Measurements from ENCODE around the gene MAPT. TPM values are rescaled to one million over a fixed set of nuclear protein-coding genes. Genes with fewer than 3 reads are reported as not detected.
"Not testable (repeated sequence)": the region's sequence is repeated elsewhere in the genome, so short reads cannot be mapped to it uniquely, and the experiment has no call there.

The MAPT gene
- total and polyA plus RNA-seq, 9 donors, result 3.8 to 8.8 (median 5.8) TPM

- Histone ChIP-seq H3K27me3 (ENCODE audit: control insufficient read depth, insufficient read depth, low read length) (no peaks in the 10 kb centered on the region), H3K9me3 (replicated peaks; ENCODE audit: control insufficient read depth, low read depth, low read length) (no peaks in the 10 kb centered on the region), H3K4me3 (ENCODE audit: low read length) (no peak overlapping the region), H3K36me3 (ENCODE audit: control insufficient read depth, insufficient read depth, low read length) (no peaks in the 10 kb centered on the region), H3K4me1 (ENCODE audit: control insufficient read depth, insufficient read depth, low read length) (no peaks in the 10 kb centered on the region), H3K27ac (ENCODE audit: low read length) (no peak overlapping the region)
- peak; percentile 70 for DNase-seq
- WGBS (ENCODE audit: insufficient coverage), result 26% methylated on average over 10 of the region's 10 CpGs
Measured at GRCh38 chr17:45857977-45858708, 36.2 kb upstream of the MAPT start.

GRCh38 chr17:45861165-45861564 lies 33.2 kb upstream of the MAPT start:
- H3K27ac ChIP-seq (ENCODE audit: low read length), result no peak overlapping the region
- H3K4me1 ChIP-seq (ENCODE audit: control insufficient read depth, insufficient read depth, low read length), result no peaks in the 10 kb centered on the region
- peaks cover 12% of the 10 kb centered on the region for H3K27me3 ChIP-seq (ENCODE audit: control insufficient read depth, insufficient read depth, low read length)
- DNase-seq, result no peak
- no peak overlapping the region for H3K4me3 ChIP-seq (ENCODE audit: low read length)
- H3K36me3 ChIP-seq (ENCODE audit: control insufficient read depth, insufficient read depth, low read length), result no peaks in the 10 kb centered on the region
- no peaks in the 10 kb centered on the region for H3K9me3 ChIP-seq (replicated peaks; ENCODE audit: control insufficient read depth, low read depth, low read length)
- WGBS (ENCODE audit: insufficient coverage), result 80% methylated on average over 5 of the region's 7 CpGs

GRCh38 chr17:45862127-45862526 lies 32.2 kb upstream of the MAPT start:
- H3K4me3 ChIP-seq (ENCODE audit: low read length); H3K27ac ChIP-seq (ENCODE audit: low read length); H3K36me3 ChIP-seq (ENCODE audit: control insufficient read depth, insufficient read depth, low read length); H3K4me1 ChIP-seq (ENCODE audit: control insufficient read depth, insufficient read depth, low read length); H3K9me3 ChIP-seq (replicated peaks; ENCODE audit: control insufficient read depth, low read depth, low read length); DNase-seq: not testable (repeated sequence)
- H3K27me3 ChIP-seq (ENCODE audit: control insufficient read depth, insufficient read depth, low read length), result peaks cover 12% of the 10 kb centered on the region
- 93% methylated on average over 3 of the region's 9 CpGs for WGBS (ENCODE audit: insufficient coverage)

- Histone ChIP-seq H3K27ac (ENCODE audit: low read length) (no peak overlapping the region), H3K27me3 (ENCODE audit: control insufficient read depth, insufficient read depth, low read length) (peaks cover 12% of the 10 kb centered on the region), H3K4me3 (ENCODE audit: low read length) (no peak overlapping the region), H3K9me3 (replicated peaks; ENCODE audit: control insufficient read depth, low read depth, low read length) (no peaks in the 10 kb centered on the region), H3K36me3 (ENCODE audit: control insufficient read depth, insufficient read depth, low read length) (no peaks in the 10 kb centered on the region), H3K4me1 (ENCODE audit: control insufficient read depth, insufficient read depth, low read length) (no peaks in the 10 kb centered on the region)
- DNase-seq, result no peak
- 50% methylated on average over 3 of the region's 6 CpGs for WGBS (ENCODE audit: insufficient coverage)
Measured at GRCh38 chr17:45863857-45864654, 30.3 kb upstream of the MAPT start.

- H3K27ac ChIP-seq (ENCODE audit: low read length), result no peak overlapping the region
- no peaks in the 10 kb centered on the region for H3K36me3 ChIP-seq (ENCODE audit: control insufficient read depth, insufficient read depth, low read length)
- no peak for DNase-seq
- H3K9me3 ChIP-seq (replicated peaks; ENCODE audit: control insufficient read depth, low read depth, low read length), result no peaks in the 10 kb centered on the region
- no peak overlapping the region for H3K4me3 ChIP-seq (ENCODE audit: low read length)
- peaks cover 12% of the 10 kb centered on the region for H3K27me3 ChIP-seq (ENCODE audit: control insufficient read depth, insufficient read depth, low read length)
- no peaks in the 10 kb centered on the region for H3K4me1 ChIP-seq (ENCODE audit: control insufficient read depth, insufficient read depth, low read length)
- 80% methylated on average over 1 of the region's 6 CpGs for WGBS (ENCODE audit: insufficient coverage)
Measured at GRCh38 chr17:45867171-45867570, 27.2 kb upstream of the MAPT start.

- H3K27me3 ChIP-seq (ENCODE audit: control insufficient read depth, insufficient read depth, low read length), result peaks cover 14% of the 10 kb centered on the region
- no peaks in the 10 kb centered on the region for H3K4me1 ChIP-seq (ENCODE audit: control insufficient read depth, insufficient read depth, low read length)
- H3K36me3 ChIP-seq (ENCODE audit: control insufficient read depth, insufficient read depth, low read length), result no peaks in the 10 kb centered on the region
- H3K9me3 ChIP-seq (replicated peaks; ENCODE audit: control insufficient read depth, low read depth, low read length), result no peaks in the 10 kb centered on the region
- no peak overlapping the region for H3K4me3 ChIP-seq (ENCODE audit: low read length)
- WGBS (ENCODE audit: insufficient coverage), result 63% methylated on average over 6 of the region's 8 CpGs
- H3K27ac ChIP-seq (ENCODE audit: low read length), result no peak overlapping the region
- DNase-seq, result no peak
Measured at GRCh38 chr17:45867702-45868101, 26.7 kb upstream of the MAPT start.

- H3K9me3 ChIP-seq (replicated peaks; ENCODE audit: control insufficient read depth, low read depth, low read length), result no peaks in the 10 kb centered on the region
- no peaks in the 10 kb centered on the region for H3K36me3 ChIP-seq (ENCODE audit: control insufficient read depth, insufficient read depth, low read length)
- H3K27ac ChIP-seq (ENCODE audit: low read length), result no peak overlapping the region
- H3K27me3 ChIP-seq (ENCODE audit: control insufficient read depth, insufficient read depth, low read length), result peaks cover 14% of the 10 kb centered on the region
- DNase-seq, result no peak
- no peak overlapping the region for H3K4me3 ChIP-seq (ENCODE audit: low read length)
- 52% methylated on average over 4 of the region's 5 CpGs for WGBS (ENCODE audit: insufficient coverage)
- H3K4me1 ChIP-seq (ENCODE audit: control insufficient read depth, insufficient read depth, low read length), result no peaks in the 10 kb centered on the region
Measured at GRCh38 chr17:45868276-45868675, 26.1 kb upstream of the MAPT start.

GRCh38 chr17:45869676-45870341 lies 24.5 kb upstream of the MAPT start:
- 53% methylated on average over 9 of the region's 14 CpGs for WGBS (ENCODE audit: insufficient coverage)

GRCh38 chr17:45870342-45870974 lies 23.9 kb upstream of the MAPT start:
- Histone ChIP-seq H3K27me3 (ENCODE audit: control insufficient read depth, insufficient read depth, low read length) (peaks cover 7% of the 10 kb centered on the region), H3K4me3 (ENCODE audit: low read length) (no peak overlapping the region), H3K9me3 (replicated peaks; ENCODE audit: control insufficient read depth, low read depth, low read length) (no peaks in the 10 kb centered on the region), H3K36me3 (ENCODE audit: control insufficient read depth, insufficient read depth, low read length) (no peaks in the 10 kb centered on the region), H3K4me1 (ENCODE audit: control insufficient read depth, insufficient read depth, low read length) (no peaks in the 10 kb centered on the region), H3K27ac (ENCODE audit: low read length) (no peak overlapping the region)
- no peak for DNase-seq
- 33% methylated on average over 1 of the region's 4 CpGs for WGBS (ENCODE audit: insufficient coverage)

More at GRCh38 chr17:45869676-45870341, 24.5 kb upstream of the MAPT start:
- DNase-seq, result peak; percentile 12
- H3K27me3 ChIP-seq (ENCODE audit: control insufficient read depth, insufficient read depth, low read length), result peaks cover 11% of the 10 kb centered on the region
- no peaks in the 10 kb centered on the region for H3K9me3 ChIP-seq (replicated peaks; ENCODE audit: control insufficient read depth, low read depth, low read length)
- no peaks in the 10 kb centered on the region for H3K4me1 ChIP-seq (ENCODE audit: control insufficient read depth, insufficient read depth, low read length)
- H3K27ac ChIP-seq (ENCODE audit: low read length), result no peak overlapping the region
- no peak overlapping the region for H3K4me3 ChIP-seq (ENCODE audit: low read length)
- no peaks in the 10 kb centered on the region for H3K36me3 ChIP-seq (ENCODE audit: control insufficient read depth, insufficient read depth, low read length)

GRCh38 chr17:45871718-45872117 lies 22.6 kb upstream of the MAPT start:
- no peaks in the 10 kb centered on the region for H3K36me3 ChIP-seq (ENCODE audit: control insufficient read depth, insufficient read depth, low read length)
- WGBS (ENCODE audit: insufficient coverage), result 83% methylated on average over 5 of the region's 5 CpGs
- no peaks in the 10 kb centered on the region for H3K4me1 ChIP-seq (ENCODE audit: control insufficient read depth, insufficient read depth, low read length)
- H3K27me3 ChIP-seq (ENCODE audit: control insufficient read depth, insufficient read depth, low read length), result peaks cover 4% of the 10 kb centered on the region
- H3K9me3 ChIP-seq (replicated peaks; ENCODE audit: control insufficient read depth, low read depth, low read length), result no peaks in the 10 kb centered on the region
- H3K27ac ChIP-seq (ENCODE audit: low read length), result no peak overlapping the region
- H3K4me3 ChIP-seq (ENCODE audit: low read length), result no peak overlapping the region
- no peak for DNase-seq

Measured in muscle of leg (tissue), 11 donors.